GM12878 (cell line): Measurements from ENCODE around the gene IFT27. TPM values are rescaled to one million over a fixed set of nuclear protein-coding genes. Genes with fewer than 3 reads are reported as not detected.

ENCODE experiments used
- ATAC-seq: fragments of 200-7000 bp; cut with Tn5 transposase; 3 replicates; pipeline ENCODE4 v1.9.1; 2020; ENCODE audit warnings: mild to moderate bottlenecking, moderate library complexity
- BruUV-seq: library from RNA; stranded (reverse); fragments of 400-500 nt; replicated peaks from 2 replicates; lab custom pipeline; 2021; lab: Mats Ljungman, UMichigan
- CTCF ChIA-PET: fragments of 300-600 bp; sonication (Branson Sonifier 250); formaldehyde crosslinking; extraction: SDS; loops from one replicate; lab custom pipeline; 2021; ENCODE audit warnings: inconsistent platforms; lab: Yijun Ruan, JAX
- POLR2A ChIA-PET: fragments of 350-600 bp; formaldehyde crosslinking; extraction: SDS; loops from one replicate; lab custom pipeline; 2021; ENCODE audit warnings: inconsistent platforms; lab: Charles Lee
- RAD21 ChIA-PET: fragments of 300-600 bp; sonication (Branson Sonifier 250); formaldehyde crosslinking; loops from one replicate; lab custom pipeline; 2023; ENCODE audit warnings: antibody characterized with exemption; ENCODE audit not compliant: unreplicated experiment; lab: Charles Lee
- SMC1A ChIA-PET: fragments of 300-600 bp; sonication (Branson Sonifier 250); formaldehyde crosslinking; loops from one replicate; lab custom pipeline; 2023; ENCODE audit not compliant: unreplicated experiment, uncharacterized antibody; lab: Charles Lee
- DNase-seq: peaks from one replicate; pipeline ENCODE4 v3.0.0-alpha.2; 2011; ENCODE audit warnings: low read depth, low spot score
- FAIRE-seq: peaks from 3 replicates; lab custom pipeline; 2011; peaks lifted over from hg19 to GRCh38; lab: Jason Lieb, UNC
- H2AFZ ChIP-seq: 2 replicates; pipeline ENCODE4 v1.6.0; 2011; ENCODE audit warnings: low read depth, low read length, control low read depth; ENCODE audit not compliant: control insufficient read depth
- H3K27ac ChIP-seq: 2 replicates; pipeline ENCODE4 v1.5.1; 2011; ENCODE audit warnings: control low read depth; ENCODE audit not compliant: control insufficient read depth, insufficient read depth
- H3K27me3 ChIP-seq, 2 experiments: replicated peaks in 1 of 2; 2 replicates each; pipeline versions ENCODE4 v1.6.0 to v1.6.1; 2011; ENCODE audit warnings: low read length in 1 of 2; ENCODE audit not compliant: control insufficient read depth in 2 of 2, insufficient read depth in 2 of 2
- H3K36me3 ChIP-seq, 2 experiments: 2 replicates each; pipeline ENCODE4 v1.5.1; 2011; ENCODE audit warnings: low read length in 1 of 2; ENCODE audit not compliant: control insufficient read depth in 2 of 2, insufficient read depth in 2 of 2
- H3K4me1 ChIP-seq: 2 replicates; pipeline ENCODE4 v1.6.1; 2011; ENCODE audit warnings: mild to moderate bottlenecking, low read length, moderate library complexity, mixed read lengths; ENCODE audit not compliant: control insufficient read depth, insufficient read depth
- H3K4me2 ChIP-seq: 2 replicates; pipeline ENCODE4 v1.6.0; 2011; ENCODE audit warnings: control low read depth; ENCODE audit not compliant: control insufficient read depth, insufficient read depth
- H3K4me3 ChIP-seq: fragments of 200-600 bp; sonication (generic); 2 replicates; pipeline ENCODE4 v1.5.1; 2016
- H3K79me2 ChIP-seq: 2 replicates; pipeline ENCODE4 v1.6.0; 2011; ENCODE audit warnings: low read length; ENCODE audit not compliant: control insufficient read depth, insufficient read depth
- H3K9ac ChIP-seq: 2 replicates; pipeline ENCODE4 v1.8.0; 2011; ENCODE audit warnings: low read length, control low read depth, mixed read lengths; ENCODE audit not compliant: control insufficient read depth, insufficient read depth
- H3K9me3 ChIP-seq: replicated peaks from 3 replicates; pipeline ENCODE4 v1.5.1; 2011; ENCODE audit warnings: mild to moderate bottlenecking, low read length; ENCODE audit not compliant: control insufficient read depth, insufficient read depth
- H4K20me1 ChIP-seq: 2 replicates; pipeline ENCODE4 v1.6.0; 2011; ENCODE audit not compliant: control insufficient read depth, insufficient read depth
- BMI1 ChIP-seq: fragments of 450-650 bp; IDR thresholded peaks from 2 replicates; pipeline ENCODE4 v1.6.1; 2016; ENCODE audit warnings: mild to moderate bottlenecking, moderate library complexity, borderline replicate concordance
- DPF2 ChIP-seq: fragments of 450-650 bp; IDR thresholded peaks from 2 replicates; pipeline ENCODE4 v1.6.1; 2017; ENCODE audit warnings: mild to moderate bottlenecking
- GABPA ChIP-seq: IDR thresholded peaks from 2 replicates; pipeline ENCODE4 v1.6.1; 2014; ENCODE audit warnings: antibody characterized with exemption, low read depth, mild to moderate bottlenecking, inconsistent platforms
- IKZF2 ChIP-seq, 2 experiments: fragments of 450-650 bp; IDR thresholded peaks; 2 replicates each; pipeline ENCODE4 v1.6.1; 2017; ENCODE audit warnings: mild to moderate bottlenecking in 2 of 2, moderate library complexity in 2 of 2
- IRF4 ChIP-seq: IDR thresholded peaks from 2 replicates; pipeline ENCODE4 v1.6.1; 2011; ENCODE audit warnings: low read depth, low read length
- KDM1A ChIP-seq: fragments of 200-600 bp; sonication (generic); IDR thresholded peaks from 2 replicates; pipeline ENCODE4 v1.6.1; 2016; ENCODE audit warnings: borderline replicate concordance
- MEF2B ChIP-seq: fragments of 450-650 bp; IDR thresholded peaks from 2 replicates; pipeline ENCODE4 v1.6.1; 2018; ENCODE audit warnings: mild to moderate bottlenecking, moderate library complexity; ENCODE audit not compliant: partially characterized antibody, poor library complexity, severe bottlenecking
- NFIC ChIP-seq: IDR thresholded peaks from 2 replicates; pipeline ENCODE4 v1.6.1; 2012; ENCODE audit warnings: low read depth, mild to moderate bottlenecking, inconsistent platforms, low read length, moderate library complexity
- NR2C1 ChIP-seq: fragments of 450-650 bp; IDR thresholded peaks from 2 replicates; pipeline ENCODE4 v1.6.1; 2017; ENCODE audit warnings: antibody characterized with exemption, mild to moderate bottlenecking, moderate library complexity
- RFX5 ChIP-seq: IDR thresholded peaks from 2 replicates; pipeline ENCODE4 v1.6.1; 2011; ENCODE audit warnings: low read depth, low read length, improper control_type of control experiment
- SMAD5 ChIP-seq: IDR thresholded peaks from 2 replicates; pipeline ENCODE4 v1.6.1; 2016; ENCODE audit warnings: antibody characterized with exemption, low read depth
- SP1 ChIP-seq: IDR thresholded peaks from one replicate; pipeline ENCODE4 v1.6.1; 2011; ENCODE audit warnings: low read depth, low read length
- ZNF207 ChIP-seq: fragments of 450-650 bp; IDR thresholded peaks from 2 replicates; pipeline ENCODE4 v1.6.1; 2014; ENCODE audit warnings: antibody characterized with exemption, mild to moderate bottlenecking, borderline replicate concordance
- ZNF622 ChIP-seq: fragments of 450-650 bp; IDR thresholded peaks from 2 replicates; pipeline ENCODE4 v1.6.1; 2017; ENCODE audit warnings: mild to moderate bottlenecking, inconsistent platforms
- WGBS: methylation state at CpG from one replicate; pipeline ENCODE4 v1.1.6; 2016; ENCODE audit warnings: low lambda C conversion rate; ENCODE audit not compliant: insufficient replicate concordance, insufficient coverage; ENCODE audit errors: missing lambda C conversion rate; 5-methylcytosine and 5-hydroxymethylcytosine counted together
- in situ Hi-C: fragments of 300-500 bp; cut with MboI; formaldehyde crosslinking; loops from 9 replicates; pipeline ENCODE4 v1.14.3; 2018; ENCODE audit warnings: mixed read lengths
- intact Hi-C: fragments of 100-400 bp; cut with micrococcal nuclease; formaldehyde crosslinking; loops from one replicate; pipeline ENCODE4 v1.14.2; 2022; ENCODE audit not compliant: unreplicated experiment
- polyA plus RNA-seq, 11 experiments: library from polyadenylated mRNA; depleted of rRNA in 4 of 11; unstranded in 6 of 11; stranded (reverse) in 5 of 11; fragments of >200 nt; fragmentation: Nextera tagmentation in 4 of 11; fragmentation: Illumina TruSeq in 1 of 11; extraction: Ambion mirVana in 4 of 11; extraction: Trizol in 1 of 11; gene quantifications; 1 replicate in 1 of 11; 2 replicates in 10 of 11; pipeline versions ENCODE4 v1.2.1 to v1.2.3, GENCODE V29; 2011 to 2016; ENCODE audit warnings: inconsistent platforms in 2 of 11, missing spikeins in 2 of 11, low read depth in 1 of 11
- total RNA-seq, 4 experiments: library from RNA; depleted of rRNA in 3 of 4; stranded (reverse); fragments of >200 nt in 3 of 4; fragmentation: Illumina TruSeq in 1 of 4; extraction: Trizol in 1 of 4; gene quantifications; 2 replicates each; pipeline versions ENCODE4 v1.2.1 to v1.2.3, GENCODE V29; 2013 to 2021
- TF ChIP-seq, protein P1 (sequence below): IDR thresholded peaks from 2 replicates; pipeline ENCODE4 v1.6.1; 2011; ENCODE audit warnings: borderline replicate concordance, low read depth, mild to moderate bottlenecking, moderate library complexity, mixed read lengths, low read length; ENCODE audit not compliant: insufficient read depth; ENCODE audit errors: extremely low read length
- TF ChIP-seq, protein P2 (sequence below): fragments of 450-650 bp; formaldehyde crosslinking; IDR thresholded peaks from 2 replicates; pipeline ENCODE4 v1.5.0; 2022; ENCODE audit warnings: mild to moderate bottlenecking, missing genetic modification characterization

IFT27 gene
- total and polyA plus RNA-seq, 10 of the 15 experiments (the other 5 are each of a cell fraction or from before 2014, with no cell fraction given): 2.7 to 32.5 (median 10.2) TPM

DNA sequence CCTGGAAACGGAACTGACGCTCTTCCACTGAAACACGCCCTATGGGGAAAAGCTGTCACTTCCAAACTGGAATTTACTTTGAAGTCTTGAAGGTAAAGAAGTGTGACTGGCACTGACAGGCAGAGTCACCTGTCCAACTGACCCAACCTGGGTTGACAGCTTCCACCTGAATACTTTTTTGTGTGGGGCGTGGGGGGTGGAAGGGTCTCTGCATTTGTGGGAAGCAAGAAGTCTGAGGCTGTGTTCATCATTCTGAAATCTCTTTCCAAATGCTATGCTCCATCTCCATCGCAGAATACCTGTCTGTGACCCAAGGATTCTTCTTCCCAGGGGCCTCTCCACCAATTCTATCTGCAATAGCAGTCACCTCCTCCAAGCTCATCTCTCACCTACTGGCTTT, 7.8 kb downstream of the IFT27 start:
- FAIRE-seq: no peak
- Histone ChIP-seq H3K4me1 (no peaks in the 10 kb centered on the region), H3K79me2 (no peaks in the 10 kb centered on the region), H3K4me2 (no peak overlapping the region), H3K9me3 (no peaks in the 10 kb centered on the region), H3K27ac (no peak overlapping the region), H3K36me3 (no peaks in the 10 kb centered on the region; a peak in 1 of 4 replicates), H3K4me3 (no peak overlapping the region), H2AFZ (no peak overlapping the region), H4K20me1 (0 out of 2 replicates have a peak, but pooled peaks cover 3% of the 10 kb centered on the region), H3K9ac (no peak overlapping the region), H3K27me3 (no peaks in the 10 kb centered on the region; a peak in 1 of 4 replicates)
- TF ChIP-seq RFX5: no peak
- TF ChIP-seq SMAD5: no peak
- no peak for TF ChIP-seq NFIC
- no peak for TF ChIP-seq KDM1A
- no peak for TF ChIP-seq MEF2B
- no peak for TF ChIP-seq SP1
- no peak for TF ChIP-seq GABPA
- no peak for TF ChIP-seq NR2C1
- TF ChIP-seq IRF4: no peak
- TF ChIP-seq IKZF2 (IDR thresholded peaks at IDR 0.05): no peak
- no peak for TF ChIP-seq BMI1
- no peak for TF ChIP-seq ZNF622
- no peak for TF ChIP-seq ZNF207
- TF ChIP-seq, protein P1, sequence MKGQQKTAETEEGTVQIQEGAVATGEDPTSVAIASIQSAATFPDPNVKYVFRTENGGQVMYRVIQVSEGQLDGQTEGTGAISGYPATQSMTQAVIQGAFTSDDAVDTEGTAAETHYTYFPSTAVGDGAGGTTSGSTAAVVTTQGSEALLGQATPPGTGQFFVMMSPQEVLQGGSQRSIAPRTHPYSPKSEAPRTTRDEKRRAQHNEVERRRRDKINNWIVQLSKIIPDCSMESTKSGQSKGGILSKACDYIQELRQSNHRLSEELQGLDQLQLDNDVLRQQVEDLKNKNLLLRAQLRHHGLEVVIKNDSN: no peak
- TF ChIP-seq, protein P2, sequence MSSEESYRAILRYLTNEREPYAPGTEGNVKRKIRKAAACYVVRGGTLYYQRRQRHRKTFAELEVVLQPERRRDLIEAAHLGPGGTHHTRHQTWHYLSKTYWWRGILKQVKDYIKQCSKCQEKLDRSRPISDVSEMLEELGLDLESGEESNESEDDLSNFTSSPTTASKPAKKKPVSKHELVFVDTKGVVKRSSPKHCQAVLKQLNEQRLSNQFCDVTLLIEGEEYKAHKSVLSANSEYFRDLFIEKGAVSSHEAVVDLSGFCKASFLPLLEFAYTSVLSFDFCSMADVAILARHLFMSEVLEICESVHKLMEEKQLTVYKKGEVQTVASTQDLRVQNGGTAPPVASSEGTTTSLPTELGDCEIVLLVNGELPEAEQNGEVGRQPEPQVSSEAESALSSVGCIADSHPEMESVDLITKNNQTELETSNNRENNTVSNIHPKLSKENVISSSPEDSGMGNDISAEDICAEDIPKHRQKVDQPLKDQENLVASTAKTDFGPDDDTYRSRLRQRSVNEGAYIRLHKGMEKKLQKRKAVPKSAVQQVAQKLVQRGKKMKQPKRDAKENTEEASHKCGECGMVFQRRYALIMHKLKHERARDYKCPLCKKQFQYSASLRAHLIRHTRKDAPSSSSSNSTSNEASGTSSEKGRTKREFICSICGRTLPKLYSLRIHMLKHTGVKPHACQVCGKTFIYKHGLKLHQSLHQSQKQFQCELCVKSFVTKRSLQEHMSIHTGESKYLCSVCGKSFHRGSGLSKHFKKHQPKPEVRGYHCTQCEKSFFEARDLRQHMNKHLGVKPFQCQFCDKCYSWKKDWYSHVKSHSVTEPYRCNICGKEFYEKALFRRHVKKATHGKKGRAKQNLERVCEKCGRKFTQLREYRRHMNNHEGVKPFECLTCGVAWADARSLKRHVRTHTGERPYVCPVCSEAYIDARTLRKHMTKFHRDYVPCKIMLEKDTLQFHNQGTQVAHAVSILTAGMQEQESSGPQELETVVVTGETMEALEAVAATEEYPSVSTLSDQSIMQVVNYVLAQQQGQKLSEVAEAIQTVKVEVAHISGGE (CRISPR knock-in tag): no peak
- TF ChIP-seq DPF2: no peak
- BruUV-seq: no TSS peak
- intact Hi-C loops (no loop called here), in situ Hi-C loops (no loop called here)
- WGBS: 83% methylated on average over 5 of the region's 5 CpGs
- ChIA-PET POLR2A (no interaction called here), CTCF (no interaction called here), RAD21 (no interaction called here), SMC1A (interaction anchor here (1.5 kb wide), 1 partner anchor 10 kb away, joined by 4 read pairs; no protein-coding TSS in a partner anchor)
- no peak for DNase-seq
- ATAC-seq: no peak
